ENCODE measurements around the gene MAFF.

The MAFF gene

DNA sequence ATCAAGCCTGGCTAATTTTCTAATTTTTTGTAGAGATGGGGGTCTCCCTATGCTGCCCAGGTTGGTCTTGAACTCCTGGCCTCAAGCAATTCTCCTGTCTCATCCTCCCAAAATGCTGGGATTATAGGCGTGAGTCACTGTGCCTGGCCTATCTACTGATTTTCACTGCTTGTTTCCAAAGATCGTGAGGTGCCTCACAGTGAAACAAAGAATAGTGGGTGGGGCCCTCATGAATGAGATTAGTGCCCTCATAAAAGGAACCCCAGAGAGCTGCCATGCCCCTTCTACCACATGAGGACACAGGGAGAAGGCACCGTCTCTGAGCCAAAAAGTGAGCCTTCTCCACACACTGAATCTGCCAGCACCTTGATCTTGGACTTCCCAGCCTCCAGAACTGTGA, 47.5 kb downstream of the MAFF start:
- TF ChIP-seq ZNF274 (IDR thresholded peaks at IDR 0.05; ENCODE audit: low read depth, low read length) = no peak
- H3K4me3 ChIP-seq (ENCODE audit: low read length) = no peak overlapping the region

DNA sequence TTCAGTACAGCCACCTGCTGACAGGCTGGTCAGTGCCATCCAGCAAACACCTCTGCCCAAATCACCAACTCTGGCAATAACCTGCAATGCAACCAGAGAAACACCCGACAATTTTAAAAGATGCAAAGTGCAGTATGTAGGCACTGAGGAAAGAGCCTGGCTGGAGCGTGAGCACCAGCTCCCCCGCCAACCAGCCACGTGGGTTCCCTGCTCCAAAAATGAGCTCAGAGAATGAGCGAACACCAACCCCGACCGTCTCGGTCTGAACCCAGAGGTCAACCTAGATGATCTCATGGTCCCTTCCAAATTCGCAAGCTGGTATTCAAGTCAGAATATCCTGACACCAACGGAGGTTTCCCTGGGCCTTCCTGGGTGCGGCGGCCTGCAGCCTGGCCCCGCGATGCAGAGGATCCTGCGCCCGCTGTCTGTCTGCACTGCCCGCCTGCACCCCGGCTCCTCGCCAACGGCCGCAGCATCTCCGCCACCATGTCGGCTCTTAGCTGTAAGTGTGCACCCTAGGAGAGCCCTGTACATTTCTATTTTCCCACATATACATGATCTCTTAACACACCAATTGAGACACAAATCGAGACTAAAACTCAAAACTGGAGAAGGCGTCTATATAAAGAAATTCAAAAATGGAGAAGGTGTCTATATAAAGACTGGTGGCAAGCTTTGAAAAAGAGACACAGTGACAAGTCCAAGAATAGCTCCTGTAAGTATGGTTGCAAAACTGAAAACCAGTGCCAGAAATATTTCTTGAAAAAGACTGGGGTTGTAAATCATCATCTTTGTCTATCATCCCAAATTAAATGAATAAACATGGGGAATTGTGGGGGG, 48.2 kb downstream of the MAFF start:
- TF ChIP-seq ZNF274 (IDR thresholded peaks at IDR 0.05; ENCODE audit: low read depth, low read length) = no peak
- no peak overlapping the region for H3K4me3 ChIP-seq (ENCODE audit: low read length)

DNA sequence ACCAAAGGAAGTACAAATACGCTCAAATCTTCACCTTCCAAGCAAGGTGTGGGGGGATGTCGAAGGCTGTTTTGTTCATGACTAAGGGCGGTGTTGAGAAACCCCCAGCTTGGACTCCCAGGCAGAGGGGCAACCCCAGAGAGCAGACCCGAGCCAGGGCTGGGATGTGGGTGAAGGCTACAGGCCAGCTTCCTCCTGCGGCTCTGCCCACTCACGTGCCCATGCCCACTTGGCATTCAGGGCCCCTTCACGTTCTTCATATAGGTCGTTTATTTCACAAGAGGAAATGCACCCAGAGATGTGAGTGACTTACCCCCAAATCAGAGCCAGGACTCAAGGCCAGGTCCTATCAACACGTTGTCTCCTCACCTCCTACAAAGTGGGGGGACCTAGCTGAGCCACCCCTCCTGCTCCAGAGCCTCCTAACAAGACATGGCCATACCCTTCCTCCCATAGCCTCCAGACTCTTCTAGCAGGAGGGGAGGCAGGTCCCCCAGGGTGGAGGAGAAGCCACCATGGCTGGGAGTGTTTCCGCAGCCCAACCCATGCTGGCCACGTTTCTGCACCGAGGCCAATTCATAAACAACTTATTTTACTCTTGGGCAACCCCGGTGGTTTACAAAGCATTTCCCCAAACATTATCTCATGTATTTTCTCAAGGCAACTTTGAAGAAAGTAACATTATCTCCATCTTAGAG, 49.0 kb downstream of the MAFF start:
- H3K4me3 ChIP-seq (ENCODE audit: low read length) = no peak overlapping the region
- no peak for TF ChIP-seq ZNF274 (IDR thresholded peaks at IDR 0.05; ENCODE audit: low read depth, low read length)

DNA sequence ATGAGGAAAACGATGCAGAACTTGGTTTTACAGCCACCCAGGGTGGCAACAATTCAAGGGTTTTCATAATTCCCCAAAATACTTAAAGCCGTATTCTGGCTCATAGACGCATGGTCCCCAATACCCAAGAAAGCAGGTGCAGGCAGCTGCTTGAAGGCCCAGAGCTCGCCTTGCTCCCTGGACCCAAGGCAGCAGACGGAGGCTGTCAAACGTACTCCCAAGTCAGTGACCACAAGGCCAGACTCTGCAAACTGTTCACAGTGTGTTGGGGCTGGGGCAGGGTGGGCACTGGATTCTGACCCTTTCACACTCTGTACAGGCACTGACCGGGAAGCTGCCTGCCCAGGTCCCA, 49.5 kb downstream of the MAFF start:
- H3K4me3 ChIP-seq (ENCODE audit: low read length) = no peak overlapping the region
- no peak for TF ChIP-seq ZNF274 (IDR thresholded peaks at IDR 0.05; ENCODE audit: low read depth, low read length)

DNA sequence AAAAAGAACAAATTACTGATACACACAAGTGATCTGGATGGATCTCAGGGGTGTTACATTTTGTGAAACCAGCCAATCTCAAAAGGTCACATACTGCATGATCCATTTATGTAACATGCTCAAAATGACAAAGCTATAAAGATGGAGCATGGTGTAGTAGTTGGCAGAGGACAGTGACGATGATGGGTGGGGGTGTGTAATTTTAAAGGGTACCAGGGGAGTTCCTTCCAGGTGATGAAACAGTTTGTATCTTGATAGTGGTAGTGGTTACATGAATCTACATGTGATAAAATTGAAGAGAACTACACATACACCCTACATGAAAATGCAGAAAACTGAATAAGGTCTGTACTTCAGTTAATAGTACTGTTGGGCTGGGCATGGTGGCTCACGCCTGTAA, 53.9 kb downstream of the MAFF start:
- H3K4me3 ChIP-seq (ENCODE audit: low read length) = no peak overlapping the region
- TF ChIP-seq ZNF274 (IDR thresholded peaks at IDR 0.05; ENCODE audit: low read depth, low read length) = no peak

DNA sequence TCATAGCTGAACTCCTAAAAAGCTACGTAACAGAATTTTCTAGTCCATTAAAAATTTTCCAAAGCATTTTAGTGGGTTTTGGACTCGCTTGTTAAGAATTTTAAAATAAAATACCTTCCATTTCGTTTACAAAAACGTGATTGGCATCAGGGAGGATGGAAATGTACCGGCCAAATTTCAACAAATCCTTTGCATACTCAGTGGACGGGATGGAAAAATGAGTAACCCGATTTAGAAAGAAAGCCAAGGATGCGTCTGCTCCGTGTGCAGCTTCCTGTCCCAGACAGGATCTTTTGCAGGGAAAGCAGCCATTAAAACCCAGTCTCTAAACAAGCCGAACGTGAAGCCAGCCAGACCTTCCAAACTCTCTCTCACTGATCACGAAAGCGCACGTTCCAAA, 55.4 kb downstream of the MAFF start:
- H3K4me3 ChIP-seq (ENCODE audit: low read length) = no peak overlapping the region
- no peak for TF ChIP-seq ZNF274 (IDR thresholded peaks at IDR 0.05; ENCODE audit: low read depth, low read length)

DNA sequence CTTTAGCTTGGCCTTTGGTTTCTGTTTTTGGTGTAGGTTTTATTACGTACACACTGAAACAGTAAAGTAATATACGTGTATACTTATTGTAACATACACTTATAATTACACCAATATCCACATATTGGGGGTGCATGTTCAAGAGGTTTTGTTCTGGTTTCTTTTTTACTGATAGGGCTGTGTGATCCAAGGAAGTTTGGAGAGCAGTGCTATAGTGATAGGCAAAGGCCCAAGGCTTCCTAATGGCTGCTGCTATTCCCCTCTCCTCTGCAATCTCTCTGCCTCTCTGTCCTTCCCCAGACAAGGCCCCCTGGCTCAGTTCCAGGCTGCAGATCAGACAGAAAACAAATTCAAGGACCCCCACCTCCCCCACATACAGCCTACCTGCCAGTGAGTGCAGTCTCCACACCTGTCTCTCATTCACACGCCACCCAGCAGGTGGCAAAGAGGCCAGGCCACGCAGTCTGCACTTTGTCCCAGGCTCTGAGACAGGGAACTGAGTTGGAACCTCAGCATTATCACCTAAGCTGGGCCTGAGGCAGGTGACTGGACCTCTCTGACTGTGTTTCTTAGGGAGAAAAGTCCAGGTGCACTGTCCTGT, 56.0 kb downstream of the MAFF start:
- TF ChIP-seq ZNF274 (IDR thresholded peaks at IDR 0.05; ENCODE audit: low read depth, low read length) = no peak
- no peak overlapping the region for H3K4me3 ChIP-seq (ENCODE audit: low read length)

DNA sequence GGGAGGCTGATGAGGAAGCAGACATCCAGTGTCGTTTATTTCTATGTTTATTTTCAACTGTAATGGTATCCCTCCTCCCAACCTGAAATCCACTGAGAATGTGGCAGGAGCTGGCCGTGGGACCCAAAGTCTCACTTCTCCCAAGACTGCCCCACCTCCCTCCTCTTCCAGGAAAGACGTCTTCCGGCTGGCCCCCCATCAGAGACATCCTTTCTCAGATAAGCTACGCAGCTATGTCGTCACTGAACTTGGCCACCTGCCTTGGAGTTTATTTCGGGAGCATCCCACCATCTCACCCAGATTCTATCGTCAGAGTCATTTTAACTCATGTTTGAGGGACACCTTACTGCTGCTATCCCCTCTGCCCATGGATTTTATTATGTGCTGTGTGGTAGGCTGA, 57.1 kb downstream of the MAFF start:
- no peak for TF ChIP-seq ZNF274 (IDR thresholded peaks at IDR 0.05; ENCODE audit: low read depth, low read length)
- H3K4me3 ChIP-seq (ENCODE audit: low read length) = no peak overlapping the region

DNA sequence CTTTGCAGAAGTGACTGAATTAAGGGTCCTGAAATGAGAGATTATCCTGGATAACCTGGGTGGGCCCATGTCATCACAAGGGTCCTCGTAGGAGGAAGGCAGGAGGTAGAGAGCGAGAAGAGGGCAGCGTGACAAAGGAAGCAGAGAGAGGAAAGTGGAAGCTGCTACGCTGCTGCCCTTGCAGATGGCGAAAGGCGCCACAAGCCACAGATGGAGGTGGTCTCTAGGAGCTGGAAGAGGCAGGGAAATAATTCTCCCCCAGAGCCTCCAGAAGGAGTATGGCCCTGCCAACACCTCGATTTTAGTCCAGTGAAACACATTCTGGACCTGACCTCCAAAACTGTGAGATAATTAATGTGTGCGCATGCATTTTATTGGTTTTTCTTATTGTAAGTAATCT, 57.6 kb downstream of the MAFF start:
- H3K4me3 ChIP-seq (ENCODE audit: low read length) = no peak overlapping the region
- no peak for TF ChIP-seq ZNF274 (IDR thresholded peaks at IDR 0.05; ENCODE audit: low read depth, low read length)

DNA sequence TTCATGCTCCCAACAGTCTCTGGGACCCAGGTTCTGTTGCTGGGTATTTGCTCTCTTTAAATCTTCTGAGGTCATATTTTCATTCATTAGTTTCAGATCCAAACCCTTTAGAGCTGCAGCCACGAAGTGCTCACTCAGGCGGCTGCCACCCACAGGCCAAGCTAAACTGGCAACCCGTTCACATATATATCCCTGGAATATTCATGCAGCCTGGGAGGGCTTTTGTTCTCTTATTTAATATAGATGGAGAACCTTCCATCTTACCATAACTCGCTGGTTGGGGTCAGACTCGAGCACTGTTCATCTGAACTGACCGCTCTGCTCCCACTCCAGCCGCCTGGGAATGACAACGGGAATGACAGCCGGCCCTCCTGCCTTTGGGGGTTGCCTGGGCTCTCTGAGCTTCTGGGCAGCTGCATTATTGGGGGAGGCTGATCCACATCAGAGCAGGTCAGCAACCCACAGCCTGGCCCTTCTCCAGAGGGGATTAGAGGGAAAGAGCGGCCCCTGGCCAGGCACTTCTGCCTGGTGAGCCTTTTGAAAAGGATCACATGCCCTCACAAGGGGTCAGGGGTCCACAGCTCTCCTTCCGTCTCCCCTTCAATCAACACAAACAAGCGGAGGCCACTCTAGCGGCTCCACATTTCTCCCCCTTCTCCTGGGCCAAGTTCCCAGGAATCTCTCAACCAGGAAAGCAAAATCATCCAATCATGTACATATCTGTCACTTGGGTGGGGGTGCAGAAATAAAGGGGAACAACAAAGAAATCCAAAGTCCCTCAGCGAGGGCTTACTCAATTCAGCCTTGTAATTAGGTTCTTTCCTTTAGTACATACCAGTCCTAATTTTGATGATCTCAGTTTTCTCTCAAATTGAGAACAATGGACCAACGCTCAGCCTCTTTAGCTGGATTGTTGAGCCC, 59.2 kb downstream of the MAFF start:
- H3K4me3 ChIP-seq (ENCODE audit: low read length) = no peak overlapping the region
- no peak for TF ChIP-seq ZNF274 (IDR thresholded peaks at IDR 0.05; ENCODE audit: low read depth, low read length)

DNA sequence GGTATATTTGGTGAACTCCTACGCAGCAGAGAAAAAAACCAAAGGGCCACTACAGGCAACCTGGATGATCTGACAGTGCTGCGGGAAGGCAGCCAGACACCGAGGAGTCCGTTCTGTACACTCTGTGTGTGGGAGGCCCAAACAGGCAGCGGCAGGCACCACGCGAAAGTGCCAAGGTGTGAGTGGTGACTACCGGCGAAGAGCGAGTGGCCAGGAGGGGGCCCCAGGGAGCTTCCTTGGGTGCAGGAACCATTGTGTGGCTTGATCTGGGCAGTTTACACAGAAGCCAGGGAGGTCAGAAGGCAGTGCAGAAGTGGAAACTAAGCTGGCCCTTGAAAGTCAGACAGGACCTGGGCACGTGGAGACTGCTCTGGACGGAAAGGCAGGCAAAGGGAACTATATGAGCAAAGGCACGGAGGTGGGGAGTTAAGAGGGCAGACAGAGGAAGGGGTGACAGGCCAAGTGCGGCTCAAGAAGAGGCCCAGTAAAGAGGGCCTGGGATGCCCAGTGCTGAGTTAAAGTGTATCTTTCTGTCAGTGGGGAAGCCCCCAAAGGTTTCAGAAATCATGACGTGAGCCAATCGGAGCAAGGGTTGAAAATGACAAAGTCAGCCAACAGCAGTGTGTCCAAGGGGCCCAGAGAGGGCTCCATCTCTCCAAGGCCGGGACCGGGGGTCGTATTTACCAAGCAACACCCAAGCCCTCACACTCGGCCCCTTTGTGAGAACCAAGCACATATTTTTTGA, 60.4 kb downstream of the MAFF start:
- no peak for TF ChIP-seq ZNF274 (IDR thresholded peaks at IDR 0.05; ENCODE audit: low read depth, low read length)

DNA sequence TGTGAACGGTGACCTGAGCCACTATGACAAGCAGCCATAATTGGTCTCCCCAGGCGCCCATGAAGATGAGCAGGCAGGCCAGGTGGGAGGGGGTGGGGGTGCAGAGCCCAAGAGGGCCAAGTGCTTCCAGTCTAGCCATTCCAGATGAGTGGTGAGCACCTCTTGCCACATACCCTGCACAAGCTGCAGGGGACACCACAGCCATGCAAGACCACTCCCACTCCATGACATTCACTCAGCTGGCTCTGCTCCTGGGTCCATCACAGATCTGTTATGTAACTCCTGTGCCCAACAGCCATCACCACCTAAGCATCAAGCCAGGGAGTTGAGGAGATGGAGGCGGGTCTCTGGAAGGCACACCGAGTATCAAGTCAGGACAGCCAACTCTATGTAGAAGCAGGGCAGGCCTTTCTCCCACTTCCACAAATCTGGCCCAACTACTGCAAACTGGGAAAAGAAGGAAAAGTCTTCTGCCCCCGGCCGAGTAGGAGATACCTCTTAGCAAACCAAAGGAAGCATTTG, 62.6 kb downstream of the MAFF start:
- TF ChIP-seq ZNF274 (IDR thresholded peaks at IDR 0.05; ENCODE audit: low read depth, low read length) = no peak
- no peak overlapping the region for H3K4me3 ChIP-seq (ENCODE audit: low read length)

More for the DNA sequence above, 60.4 kb downstream of the MAFF start:
- H3K4me3 ChIP-seq (ENCODE audit: low read length) = no peak overlapping the region

Data from GM08714 (cell line).